Mesenchymal stem cell (in vitro differentiated cells and primary cell): ENCODE measurements around the gene ZSWIM5.

Source experiments
- DNase-seq: peaks from one replicate; pipeline ENCODE4 v3.0.0-alpha.2; 2013
- H2AFZ ChIP-seq: one replicate; pipeline ENCODE4 v1.6.1; 2013; ENCODE audit warnings: low read depth, mild to moderate bottlenecking, control low read depth, inconsistent platforms, low read length, moderate library complexity
- H2AK5ac ChIP-seq: 2 replicates; pipeline ENCODE4 v1.6.1; 2013; ENCODE audit warnings: low read length, moderate library complexity, mild to moderate bottlenecking, inconsistent platforms; ENCODE audit not compliant: severe bottlenecking
- H2BK120ac ChIP-seq: one replicate; pipeline ENCODE4 v1.6.1; 2013; ENCODE audit warnings: low read depth, mild to moderate bottlenecking, inconsistent platforms, low read length, moderate library complexity
- H2BK12ac ChIP-seq, 2 experiments: one replicate each; pipeline ENCODE4 v1.6.1; 2013; ENCODE audit warnings: inconsistent platforms in 2 of 2, low read length in 2 of 2, mild to moderate bottlenecking in 2 of 2, moderate library complexity in 2 of 2, control low read depth in 1 of 2
- H2BK15ac ChIP-seq: one replicate; pipeline ENCODE4 v1.6.1; 2013; ENCODE audit warnings: mild to moderate bottlenecking, low read depth, inconsistent platforms; ENCODE audit not compliant: poor library complexity, severe bottlenecking
- H2BK5ac ChIP-seq: 2 replicates; pipeline ENCODE4 v1.6.1; 2013; ENCODE audit warnings: low read depth, mild to moderate bottlenecking, low read length, control low read depth, inconsistent platforms; ENCODE audit not compliant: poor library complexity, severe bottlenecking
- H3K14ac ChIP-seq, 2 experiments: one replicate each; pipeline ENCODE4 v1.6.1; 2013; ENCODE audit warnings: inconsistent platforms in 2 of 2, low read length in 2 of 2, control low read depth in 1 of 2, mild to moderate bottlenecking in 1 of 2, moderate library complexity in 1 of 2
- H3K18ac ChIP-seq, 2 experiments: one replicate each; pipeline ENCODE4 v1.6.1; 2013; ENCODE audit warnings: inconsistent platforms in 2 of 2, low read length in 2 of 2, control low read depth in 1 of 2, low read depth in 1 of 2, mild to moderate bottlenecking in 1 of 2
- H3K23ac ChIP-seq, 2 experiments: one replicate each; pipeline ENCODE4 v1.6.1; 2013; ENCODE audit warnings: inconsistent platforms in 2 of 2, low read length in 2 of 2, mild to moderate bottlenecking in 2 of 2, moderate library complexity in 2 of 2, control low read depth in 1 of 2
- H3K27ac ChIP-seq: 2 replicates; pipeline ENCODE4 v1.5.1; 2013; ENCODE audit warnings: mild to moderate bottlenecking, moderate library complexity, low read length, control low read depth, inconsistent platforms; ENCODE audit not compliant: poor library complexity, severe bottlenecking
- H3K27me3 ChIP-seq, 2 experiments: 2 replicates each; pipeline versions ENCODE4 v1.6.1 to v1.7.0; 2013; ENCODE audit warnings: low read length in 2 of 2, mild to moderate bottlenecking in 2 of 2, moderate library complexity in 2 of 2, control low read depth in 1 of 2, inconsistent platforms in 1 of 2; ENCODE audit not compliant: control insufficient read depth in 1 of 2, insufficient read depth in 1 of 2
- H3K36me3 ChIP-seq, 2 experiments: 2 replicates each; pipeline versions ENCODE4 v1.6.1 to v1.7.0; 2013; ENCODE audit warnings: low read length in 2 of 2, control low read depth in 1 of 2, inconsistent platforms in 1 of 2, low read depth in 1 of 2, mild to moderate bottlenecking in 1 of 2; ENCODE audit not compliant: insufficient read depth in 2 of 2, control insufficient read depth in 1 of 2
- H3K4ac ChIP-seq, 2 experiments: one replicate each; pipeline ENCODE4 v1.6.1; 2013; ENCODE audit warnings: inconsistent platforms in 2 of 2, low read length in 2 of 2, mild to moderate bottlenecking in 2 of 2, moderate library complexity in 2 of 2, control low read depth in 1 of 2, low read depth in 1 of 2
- H3K4me1 ChIP-seq: 2 replicates; pipeline ENCODE4 v1.6.1; 2013; ENCODE audit warnings: low read depth, low read length, control low read depth; ENCODE audit not compliant: control insufficient read depth, insufficient read depth
- H3K4me2 ChIP-seq: 2 replicates; pipeline ENCODE4 v1.6.1; 2013; ENCODE audit warnings: low read length, mild to moderate bottlenecking, inconsistent platforms; ENCODE audit not compliant: poor library complexity, severe bottlenecking
- H3K4me3 ChIP-seq, 2 experiments: 2 replicates each; pipeline versions ENCODE4 v1.5.1 to v1.7.0; 2013; ENCODE audit warnings: low read length in 2 of 2, mild to moderate bottlenecking in 2 of 2, control low read depth in 1 of 2, low read depth in 1 of 2; ENCODE audit not compliant: insufficient read depth in 1 of 2
- H3K79me1 ChIP-seq: replicated peaks from 2 replicates; pipeline ENCODE4 v1.6.1; 2013; ENCODE audit warnings: mild to moderate bottlenecking, control low read depth, low read length, inconsistent platforms; ENCODE audit not compliant: poor library complexity, severe bottlenecking
- H3K9ac ChIP-seq: 2 replicates; pipeline ENCODE4 v1.7.0; 2013; ENCODE audit warnings: mild to moderate bottlenecking, low read length, moderate library complexity
- H3K9me3 ChIP-seq: 2 replicates; pipeline ENCODE4 v1.7.0; 2013; ENCODE audit warnings: mild to moderate bottlenecking, low read length; ENCODE audit not compliant: control insufficient read depth
- H4K8ac ChIP-seq: one replicate; pipeline ENCODE4 v1.6.1; 2013; ENCODE audit warnings: inconsistent platforms, mild to moderate bottlenecking, low read length, moderate library complexity
- H4K91ac ChIP-seq: one replicate; pipeline ENCODE4 v1.6.1; 2013; ENCODE audit warnings: mild to moderate bottlenecking, low read length, inconsistent platforms
- WGBS: methylation state at CpG from one replicate; pipeline ENCODE4 v1.1.7; 2013; ENCODE audit warnings: mixed read lengths; 5-methylcytosine and 5-hydroxymethylcytosine counted together

ZSWIM5 gene

DNA sequence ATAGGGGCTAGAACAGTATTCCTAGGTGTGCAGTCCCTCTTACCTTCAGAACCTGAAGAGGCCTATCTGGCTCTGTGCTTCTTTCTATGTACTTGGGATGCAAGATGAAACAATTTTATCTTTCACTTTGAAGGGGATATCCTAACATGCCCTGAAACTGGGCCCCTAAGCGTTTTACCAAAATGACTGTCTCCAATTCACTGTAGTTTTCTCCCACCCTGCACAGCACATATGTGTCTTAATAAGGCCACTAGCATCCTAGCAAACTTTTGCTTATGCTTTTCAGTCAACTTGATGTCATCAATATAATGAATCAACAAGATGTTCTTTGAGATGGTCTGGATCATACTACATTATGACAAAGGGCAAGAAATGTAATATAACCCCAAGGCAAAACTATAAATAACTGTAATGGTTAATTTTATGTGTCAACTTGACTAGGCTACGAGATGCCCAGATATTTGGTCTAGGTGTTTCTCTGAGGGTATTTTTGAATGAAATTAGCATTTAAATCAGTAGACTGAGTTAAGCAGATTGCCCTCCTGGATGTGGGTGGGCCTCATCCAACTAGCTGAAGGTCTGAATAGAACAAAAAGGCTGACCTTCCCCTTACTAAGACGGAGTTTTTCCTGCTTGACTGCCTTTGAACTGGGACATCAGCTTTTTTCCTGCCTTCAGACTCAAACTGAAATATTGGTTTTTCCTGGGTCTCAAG is 9.2 kb upstream of the ZSWIM5 start:
- H3K23ac ChIP-seq: no peak overlapping the region
- H2BK120ac ChIP-seq: no peak overlapping the region
- H2AFZ ChIP-seq: no peak overlapping the region
- H3K14ac ChIP-seq: no peak overlapping the region
- H3K4me2 ChIP-seq: no peak overlapping the region
- H3K9ac ChIP-seq: no peak overlapping the region
- no peak overlapping the region for H2BK5ac ChIP-seq
- H3K27me3 ChIP-seq: peaks cover 9 to 35% of the 10 kb centered on the region in 2 experiments
- no peaks in the 10 kb centered on the region for H3K36me3 ChIP-seq
- no peak overlapping the region for H4K91ac ChIP-seq
- H3K4me3 ChIP-seq: no peak overlapping the region
- no peak overlapping the region for H4K8ac ChIP-seq
- H3K18ac ChIP-seq: no peak overlapping the region
- 77% methylated on average over 3 of the region's 3 CpGs for WGBS
- no peak overlapping the region for H3K27ac ChIP-seq
- DNase-seq: no peak
- no peak overlapping the region for H3K4ac ChIP-seq
- no peaks in the 10 kb centered on the region for H3K9me3 ChIP-seq
- H2BK12ac ChIP-seq: no peak overlapping the region
- H3K79me1 ChIP-seq: no peaks in the 10 kb centered on the region
- no peak overlapping the region for H2AK5ac ChIP-seq
- no peaks in the 10 kb centered on the region for H3K4me1 ChIP-seq
- no peak overlapping the region for H2BK15ac ChIP-seq

DNA sequence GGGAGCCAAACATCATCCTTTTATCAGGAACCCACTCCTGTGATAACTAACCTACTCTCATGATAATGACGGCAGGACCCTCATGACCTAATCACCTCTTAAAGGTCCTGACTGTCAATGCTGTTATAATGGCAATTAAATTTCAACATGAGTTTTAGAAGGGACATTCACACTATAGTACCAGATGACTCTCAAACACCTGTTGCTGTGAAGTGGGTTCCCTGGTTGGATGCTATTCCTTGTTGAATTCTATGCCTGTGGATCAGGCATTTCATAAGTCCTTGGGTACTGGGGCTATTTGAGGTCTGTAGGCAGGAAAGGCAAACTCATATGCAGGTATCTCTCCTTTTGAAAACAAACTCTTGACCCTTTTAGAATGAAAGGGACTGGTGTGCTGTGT is 7.5 kb upstream of the ZSWIM5 start:
- H3K4me2 ChIP-seq: no peak overlapping the region
- no peak overlapping the region for H2AK5ac ChIP-seq
- no peaks in the 10 kb centered on the region for H3K4me1 ChIP-seq
- H2BK120ac ChIP-seq: no peak overlapping the region
- no peak overlapping the region for H3K23ac ChIP-seq
- H3K14ac ChIP-seq: no peak overlapping the region
- H3K18ac ChIP-seq: no peak overlapping the region
- no peak overlapping the region for H2BK15ac ChIP-seq
- peaks cover 9 to 41% of the 10 kb centered on the region in 2 experiments for H3K27me3 ChIP-seq
- H3K9ac ChIP-seq: no peak overlapping the region
- no peak overlapping the region for H4K8ac ChIP-seq
- no peak overlapping the region for H3K4me3 ChIP-seq
- no peak overlapping the region for H3K4ac ChIP-seq
- no peak overlapping the region for H2BK5ac ChIP-seq
- no peaks in the 10 kb centered on the region for H3K36me3 ChIP-seq
- H3K9me3 ChIP-seq: no peaks in the 10 kb centered on the region
- H4K91ac ChIP-seq: no peak overlapping the region
- no peaks in the 10 kb centered on the region for H3K79me1 ChIP-seq
- no peak for DNase-seq
- H2AFZ ChIP-seq: peak overlapping the region; percentile 14
- H2BK12ac ChIP-seq: no peak overlapping the region
- WGBS: no CpG with 5 or more reads among the region's 1 CpG
- H3K27ac ChIP-seq: no peak overlapping the region

DNA sequence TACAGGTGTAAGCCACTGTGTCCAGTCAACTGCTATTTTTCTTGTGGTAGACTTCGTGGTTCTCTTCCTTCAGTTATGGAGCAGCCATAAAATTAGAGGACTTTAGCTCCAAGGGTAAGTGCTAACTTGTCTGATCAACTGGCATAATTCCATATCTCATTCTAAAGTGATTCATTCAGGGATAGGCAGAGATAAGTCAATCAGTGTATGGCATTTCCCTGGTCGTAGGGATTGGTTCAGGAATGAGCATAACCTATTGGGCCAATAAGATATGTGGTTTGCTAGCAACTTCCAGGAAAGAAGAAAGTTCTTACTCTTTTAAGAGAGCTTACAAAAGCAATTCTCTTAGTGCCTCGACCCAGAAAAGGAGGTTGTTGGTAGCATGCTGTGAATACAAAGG is 4.7 kb upstream of the ZSWIM5 start:
- Histone ChIP-seq H3K36me3 (no peaks in the 10 kb centered on the region), H2AFZ (no peak overlapping the region), H2BK120ac (no peak overlapping the region), H2BK5ac (no peak overlapping the region), H3K4me1 (peaks cover 6% of the 10 kb centered on the region), H2BK12ac (no peak overlapping the region), H4K8ac (no peak overlapping the region), H4K91ac (no peak overlapping the region), H3K27me3 (peaks cover 14 to 47% of the 10 kb centered on the region in 2 experiments), H2BK15ac (no peak overlapping the region), H3K4me2 (no peak overlapping the region), H3K79me1 (no peaks in the 10 kb centered on the region), H3K9me3 (no peaks in the 10 kb centered on the region), H3K4ac (no peak overlapping the region), H3K23ac (no peak overlapping the region), H2AK5ac (no peak overlapping the region), H3K18ac (no peak overlapping the region), H3K27ac (no peak overlapping the region), H3K4me3 (no peak overlapping the region), H3K9ac (no peak overlapping the region), H3K14ac (no peak overlapping the region)
- DNase-seq: no peak
- WGBS: 69% methylated on average over 3 of the region's 3 CpGs

DNA sequence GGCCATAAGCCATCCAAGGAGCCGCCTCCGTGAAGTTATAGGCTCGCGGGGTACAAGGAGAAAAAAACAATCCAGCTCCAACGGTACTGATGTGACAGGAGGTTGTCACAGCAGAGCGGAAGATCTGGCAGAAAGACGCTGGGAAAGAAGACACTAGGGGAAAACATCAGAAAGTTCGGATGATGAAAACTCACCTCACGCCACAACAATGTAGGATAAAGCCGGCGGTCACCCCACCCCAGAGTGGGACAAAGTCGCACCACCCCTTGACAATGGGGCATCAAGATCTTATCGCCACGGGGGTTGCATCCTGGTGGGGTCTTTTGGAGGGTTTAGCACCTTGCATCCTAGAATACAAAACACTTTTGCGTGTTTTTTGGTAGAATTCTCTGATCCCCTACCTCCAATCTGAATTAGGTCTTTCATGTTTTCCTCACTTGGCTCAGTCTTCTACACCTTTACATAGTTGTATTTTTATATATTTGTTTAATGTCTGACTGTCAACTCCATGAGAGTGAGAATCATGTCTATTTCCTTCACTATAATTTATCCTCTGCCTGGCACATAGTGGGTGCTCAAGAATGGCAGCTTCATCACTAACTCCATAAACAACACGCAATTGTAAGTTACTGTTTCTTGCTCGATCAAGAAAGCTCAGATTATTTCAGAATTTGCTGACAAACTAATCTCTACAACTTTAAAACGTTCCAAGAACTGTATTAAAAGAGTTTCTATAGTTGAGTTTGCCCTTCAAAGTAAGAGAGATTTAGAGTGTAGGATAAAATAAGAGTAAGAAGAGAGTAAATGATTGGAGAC is 611 bp upstream of the ZSWIM5 start:
- peaks cover 12% of the 10 kb centered on the region for H3K4me1 ChIP-seq
- H4K91ac ChIP-seq: no peak overlapping the region
- peak overlapping the region; percentile 98 for H3K4me2 ChIP-seq
- no peak overlapping the region for H2AFZ ChIP-seq
- H3K14ac ChIP-seq: no peak overlapping the region
- H2AK5ac ChIP-seq: no peak overlapping the region
- no peak overlapping the region for H3K4ac ChIP-seq
- H2BK120ac ChIP-seq: no peak overlapping the region
- H3K18ac ChIP-seq: no peak overlapping the region
- H3K36me3 ChIP-seq: no peaks in the 10 kb centered on the region
- no peak for DNase-seq
- H3K79me1 ChIP-seq: no peaks in the 10 kb centered on the region
- no peak overlapping the region for H4K8ac ChIP-seq
- 24% methylated on average over 12 of the region's 18 CpGs for WGBS
- H2BK15ac ChIP-seq: no peak overlapping the region
- peak overlapping the region; percentile 84 for H3K9ac ChIP-seq
- no peak overlapping the region for H2BK5ac ChIP-seq
- H3K23ac ChIP-seq: no peak overlapping the region
- no peak overlapping the region for H2BK12ac ChIP-seq
- peak overlapping the region; percentile 67 to 87 for H3K4me3 ChIP-seq
- no peaks in the 10 kb centered on the region for H3K9me3 ChIP-seq
- H3K27ac ChIP-seq: no peak overlapping the region
- H3K27me3 ChIP-seq: peaks cover 5 to 39% of the 10 kb centered on the region in 2 experiments
